HG03575 (cell line): ENCODE data around the gene ACADS.

Source experiments
- ATAC-seq: cut with Tn5 transposase; IDR thresholded peaks from one replicate; pipeline ENCODE4 v1.9.1; 2021; ENCODE audit not compliant: unreplicated experiment, insufficient number of reproducible peaks, low FRiP score; ENCODE audit errors: extremely low read depth

ACADS gene

DNA sequence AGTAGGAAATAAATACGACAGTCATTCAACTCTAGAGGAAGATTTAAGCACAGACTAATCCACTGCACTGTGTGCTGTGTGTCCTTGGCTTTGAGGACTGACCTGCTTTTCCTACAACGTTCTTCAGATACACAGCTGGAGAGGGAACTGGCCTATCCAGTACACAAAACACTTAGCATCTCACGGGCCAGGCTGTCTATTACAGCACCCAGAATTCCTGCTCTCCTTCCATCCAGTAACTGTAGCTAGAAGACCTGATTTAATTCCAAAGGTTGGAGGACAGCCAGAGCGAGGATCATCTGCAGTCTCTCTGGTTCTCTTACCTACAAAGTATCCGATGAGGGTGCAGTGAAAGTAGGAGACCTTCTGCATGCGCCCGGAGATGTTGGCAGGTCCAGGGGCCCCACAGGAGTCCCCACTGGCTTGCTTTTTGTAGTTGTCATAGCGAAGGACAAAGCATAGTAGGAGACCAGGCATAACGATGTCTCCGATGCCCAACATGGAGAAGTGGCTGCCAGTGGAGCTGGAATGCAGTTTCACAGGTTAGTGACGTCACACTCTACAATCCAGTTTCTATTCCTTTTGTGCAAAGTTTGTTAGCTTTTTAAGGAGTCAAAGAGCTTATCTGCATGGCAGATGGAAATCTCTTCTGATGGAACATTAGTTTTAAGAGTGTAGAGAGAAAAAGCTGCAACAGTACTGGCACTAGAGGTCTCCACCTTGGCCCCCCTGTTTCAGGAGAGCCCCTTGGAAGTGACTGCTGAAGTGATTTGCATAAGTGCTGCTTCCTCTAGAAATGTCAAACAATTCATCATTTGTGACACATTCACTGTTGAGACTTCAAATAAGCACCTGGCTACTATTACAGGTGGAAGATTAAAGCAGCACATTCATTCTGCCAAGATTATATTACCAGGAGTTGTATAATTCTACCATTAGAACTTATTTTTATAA is 41.7 kb downstream of the ACADS start:
- no peak for ATAC-seq

DNA sequence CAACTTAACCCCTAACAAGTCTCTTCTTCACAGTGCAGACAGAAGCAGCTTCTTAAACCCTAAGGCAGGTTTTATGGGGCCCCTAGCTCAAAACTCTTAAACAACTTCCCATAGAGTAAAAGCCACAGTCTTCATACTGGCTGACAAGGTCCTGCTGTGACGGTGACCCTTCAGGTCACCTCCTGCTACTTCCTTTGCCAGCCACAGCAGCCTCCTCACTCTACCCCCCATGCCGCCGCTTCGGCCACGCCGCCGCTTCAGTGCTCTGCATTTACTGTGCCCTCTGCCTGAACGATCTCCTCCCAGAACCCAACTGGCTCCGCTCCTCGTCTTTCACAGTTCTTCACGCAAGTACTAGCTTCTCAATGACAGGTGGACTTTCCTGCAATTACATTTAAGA is 45.5 kb downstream of the ACADS start:
- ATAC-seq, result no peak

DNA sequence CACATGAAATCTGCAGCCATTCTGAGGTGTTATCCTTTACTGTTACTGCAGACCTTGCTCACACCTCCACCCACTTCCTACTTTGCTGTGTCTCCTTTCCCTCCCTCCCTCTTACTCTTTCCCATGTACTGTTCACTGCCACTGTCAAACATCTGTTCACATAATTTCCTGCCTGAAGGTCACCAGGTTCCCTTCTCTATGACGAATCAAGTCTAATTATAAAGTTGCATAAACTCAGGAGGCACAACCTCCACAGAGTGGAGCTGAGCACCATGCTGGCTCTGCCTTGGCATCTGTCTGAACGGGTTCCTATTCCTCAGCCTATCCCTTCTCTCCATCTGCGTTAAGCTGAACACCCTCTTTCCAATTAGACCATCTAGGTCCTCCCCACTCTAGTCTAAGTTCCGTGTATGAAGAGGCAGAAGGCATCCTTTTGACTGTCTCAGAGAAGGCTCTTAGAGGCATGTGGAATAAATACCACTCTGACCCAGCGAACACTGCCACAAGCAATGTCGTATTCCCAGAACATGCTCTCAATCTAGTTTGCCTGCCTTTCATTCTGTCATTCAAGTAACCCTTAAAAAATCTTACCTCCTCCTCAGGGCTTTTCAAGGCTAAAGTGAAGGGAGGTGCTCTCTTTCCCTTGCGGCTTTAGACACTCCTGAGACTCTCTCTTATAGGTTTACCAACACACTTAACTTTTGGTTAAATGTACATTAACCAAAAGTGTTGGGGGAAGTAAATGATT is 48.7 kb downstream of the ACADS start:
- no peak for ATAC-seq

DNA sequence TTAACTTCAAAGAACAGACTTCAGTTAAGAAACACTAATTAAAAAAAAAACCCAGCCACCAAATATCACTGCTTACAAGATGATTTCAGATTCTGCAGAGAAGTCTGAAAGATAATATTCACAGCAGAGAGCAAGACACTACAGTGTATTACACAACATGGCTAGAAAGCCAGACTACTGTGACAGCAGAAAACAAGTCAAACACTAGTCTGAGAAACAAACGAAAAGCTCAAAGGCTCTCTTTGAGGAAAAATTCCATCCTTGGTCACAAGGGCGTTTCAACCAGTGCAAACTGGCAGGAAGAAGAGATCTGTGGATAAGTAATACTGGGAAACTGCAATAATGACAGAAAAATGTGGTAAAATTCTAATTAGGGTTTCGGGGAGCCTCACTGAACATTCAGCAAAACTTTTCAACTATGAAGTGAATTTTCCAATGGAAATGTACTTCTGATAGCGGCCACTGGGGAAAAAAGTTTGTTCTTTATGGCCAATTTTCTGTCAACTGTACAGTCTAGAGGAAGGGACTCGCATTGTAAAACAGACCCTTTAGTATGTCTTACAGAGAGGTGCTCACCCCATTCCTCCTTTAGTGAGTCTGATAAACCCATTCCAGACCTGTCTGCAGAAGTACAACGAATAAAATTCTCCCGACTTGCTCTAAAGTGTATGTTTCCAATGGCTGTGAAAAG is 50.4 kb downstream of the ACADS start:
- ATAC-seq, result no peak

DNA sequence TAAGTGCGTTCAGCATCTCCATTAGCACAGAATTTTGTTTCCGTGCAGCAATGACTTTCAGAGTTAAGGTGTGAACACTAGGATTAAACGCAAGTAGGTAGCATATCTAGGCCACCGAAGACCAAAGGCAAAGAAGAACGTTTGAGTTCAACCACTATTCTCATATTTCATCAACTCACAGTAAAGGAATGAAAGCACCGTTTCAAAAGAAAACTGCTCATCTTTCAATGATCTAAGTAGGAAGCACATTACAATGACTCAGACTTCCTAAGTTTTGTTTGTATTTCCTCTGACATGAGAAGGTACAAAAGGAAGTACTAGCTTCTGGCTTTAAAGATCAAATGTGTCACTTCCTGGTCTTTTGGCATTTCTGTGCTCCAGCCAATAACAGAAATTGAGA is 57.6 kb downstream of the ACADS start:
- ATAC-seq, result no peak

DNA sequence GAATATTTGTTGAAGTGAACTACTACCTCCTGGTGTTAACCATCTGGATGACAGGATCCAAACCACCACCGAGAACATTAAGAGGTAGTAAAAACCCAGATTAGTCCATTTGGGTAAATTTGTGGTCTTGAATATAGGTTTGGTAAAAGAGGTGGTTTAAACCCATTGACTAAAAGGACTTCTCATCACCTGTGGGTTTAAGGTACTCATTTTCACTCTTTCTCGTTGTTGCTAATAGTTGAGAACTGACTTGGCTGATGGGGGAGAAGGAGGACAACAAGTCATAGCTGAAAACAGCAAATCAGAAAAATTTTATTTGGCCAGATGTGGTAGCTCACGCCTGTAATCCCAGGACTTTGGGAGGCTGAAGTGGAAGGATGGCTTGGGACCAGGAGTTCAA is 59.2 kb downstream of the ACADS start:
- ATAC-seq, result no peak

DNA sequence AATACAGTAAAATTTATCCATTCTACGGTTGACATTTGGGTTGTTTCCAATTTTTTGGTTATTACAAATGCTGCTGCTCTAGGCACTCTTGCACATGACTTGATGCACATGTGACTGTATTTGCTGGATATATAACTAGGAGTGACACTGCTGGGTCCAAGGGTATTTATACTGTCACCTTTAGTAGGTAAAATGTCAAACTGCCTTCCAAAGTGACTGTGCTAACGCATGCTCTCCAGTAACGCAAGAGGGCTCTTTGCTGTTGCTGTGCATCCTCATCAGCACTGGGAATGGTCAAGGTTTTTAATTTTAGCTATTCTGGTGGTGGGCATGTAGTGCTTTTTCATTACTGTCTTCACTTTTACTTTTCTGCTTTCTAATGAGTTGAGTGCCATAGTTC is 62.3 kb downstream of the ACADS start:
- ATAC-seq, result no peak
